H1 (cell line): Measurements from ENCODE around the gene TCHP. TPM values are rescaled to one million over a fixed set of nuclear protein-coding genes. Genes with fewer than 3 reads are reported as not detected.

Experiments
- CTCF ChIA-PET: fragments of 300-600 bp; sonication (Branson Sonifier 250); formaldehyde crosslinking; loops from one replicate; lab custom pipeline; 2021; ENCODE audit not compliant: partially characterized antibody; lab: Charles Lee
- POLR2A ChIA-PET: fragments of 300-600 bp; sonication (Branson Sonifier 250); formaldehyde crosslinking; loops from one replicate; lab custom pipeline; 2021; ENCODE audit warnings: inconsistent platforms; ENCODE audit not compliant: partially characterized antibody; lab: Charles Lee
- DNase-seq, 2 experiments: peaks; one replicate each; pipeline versions ENCODE4 v3.0.0 to v3.0.0-alpha.2; 2010 to 2022; ENCODE audit warnings: low spot score in 2 of 2, low read depth in 1 of 2, mixed read lengths in 1 of 2
- FAIRE-seq: peaks from 2 replicates; lab custom pipeline; 2011; peaks lifted over from hg19 to GRCh38; lab: Jason Lieb, UNC
- H2AFZ ChIP-seq: 2 replicates; pipeline ENCODE4 v1.8.1; 2012; ENCODE audit warnings: low read length, inconsistent platforms
- H2AK5ac ChIP-seq: 2 replicates; pipeline ENCODE4 v1.6.1; 2013; ENCODE audit warnings: low read depth, low read length
- H2BK120ac ChIP-seq: replicated peaks from 2 replicates; pipeline ENCODE3; 2013; ENCODE audit warnings: low read depth, low read length, inconsistent platforms
- H2BK12ac ChIP-seq: 2 replicates; pipeline ENCODE4 v1.6.1; 2013; ENCODE audit warnings: low read depth, low read length
- H2BK15ac ChIP-seq: 2 replicates; pipeline ENCODE4 v1.6.1; 2013; ENCODE audit warnings: low read length
- H2BK20ac ChIP-seq: 2 replicates; pipeline ENCODE4 v1.6.1; 2013; ENCODE audit warnings: low read length
- H2BK5ac ChIP-seq: 2 replicates; pipeline ENCODE4 v1.6.1; 2013; ENCODE audit warnings: low read depth, low read length
- H3K14ac ChIP-seq: 2 replicates; pipeline ENCODE4 v1.6.1; 2013; ENCODE audit warnings: inconsistent platforms; ENCODE audit not compliant: insufficient read length
- H3K18ac ChIP-seq: 2 replicates; pipeline ENCODE4 v1.6.1; 2013; ENCODE audit warnings: low read length; ENCODE audit errors: extremely low read depth
- H3K23ac ChIP-seq: 2 replicates; pipeline ENCODE4 v1.6.1; 2013; ENCODE audit warnings: inconsistent platforms; ENCODE audit not compliant: insufficient read length
- H3K23me2 ChIP-seq: 2 replicates; pipeline ENCODE4 v1.6.1; 2013; ENCODE audit warnings: low read depth, low read length
- H3K27ac ChIP-seq: 2 replicates; pipeline ENCODE4 v1.6.1; 2011; ENCODE audit warnings: low read depth, low read length, inconsistent platforms
- H3K27me3 ChIP-seq, 4 experiments: replicated peaks in 1 of 4; 1 replicate in 1 of 4; 2 replicates in 3 of 4; pipeline versions ENCODE4 v1.6.1 to v1.8.1; 2011 to 2013; ENCODE audit warnings: low read length in 3 of 4, mild to moderate bottlenecking in 3 of 4, inconsistent platforms in 2 of 4, mixed read lengths in 2 of 4, moderate library complexity in 1 of 4; ENCODE audit not compliant: control insufficient read depth in 3 of 4, insufficient read depth in 3 of 4; ENCODE audit errors: extremely low read depth in 1 of 4
- H3K36me3 ChIP-seq, 4 experiments: 2 replicates each; pipeline versions ENCODE4 v1.6.1 to v1.8.1; 2011 to 2013; ENCODE audit warnings: mild to moderate bottlenecking in 4 of 4, low read length in 3 of 4, moderate library complexity in 2 of 4, control low read depth in 1 of 4, inconsistent platforms in 1 of 4; ENCODE audit not compliant: insufficient read depth in 4 of 4, control insufficient read depth in 2 of 4
- H3K4ac ChIP-seq: replicated peaks from 2 replicates; pipeline ENCODE3; 2013; ENCODE audit warnings: low read length, low read depth, mixed read lengths, inconsistent platforms; ENCODE audit not compliant: insufficient read length
- H3K4me1 ChIP-seq, 4 experiments: replicated peaks in 1 of 4; 1 replicate in 1 of 4; 2 replicates in 3 of 4; pipeline versions ENCODE4 v1.6.1 to v1.8.1; 2011 to 2013; ENCODE audit warnings: low read length in 3 of 4, inconsistent platforms in 2 of 4, mixed read lengths in 1 of 4; ENCODE audit not compliant: insufficient read depth in 4 of 4, control insufficient read depth in 3 of 4
- H3K4me2 ChIP-seq, 2 experiments: 2 replicates each; pipeline versions ENCODE4 v1.6.1 to v1.8.1; 2011 to 2013; ENCODE audit warnings: low read depth in 2 of 2, low read length in 2 of 2, control low read depth in 1 of 2, inconsistent platforms in 1 of 2, mild to moderate bottlenecking in 1 of 2; ENCODE audit not compliant: insufficient read depth in 1 of 2
- H3K4me3 ChIP-seq, 4 experiments: fragments of 200-600, 300-600 bp in 1 of 4; sonication (generic), shearing (Covaris generic), sonication (Bioruptor Twin) in 1 of 4; 2 replicates each; pipeline versions ENCODE4 v1.5.1 to v1.8.1; 2011 to 2016; ENCODE audit warnings: low read length in 4 of 4, low read depth in 3 of 4, control low read depth in 2 of 4, inconsistent platforms in 2 of 4, mild to moderate bottlenecking in 2 of 4, mixed read lengths in 1 of 4, moderate library complexity in 1 of 4; ENCODE audit not compliant: insufficient read depth in 2 of 4; ENCODE audit errors: extremely low read depth in 1 of 4
- H3K56ac ChIP-seq: replicated peaks from 2 replicates; pipeline ENCODE3; 2013; ENCODE audit warnings: low read depth, mild to moderate bottlenecking, mixed read lengths, low read length, inconsistent platforms; ENCODE audit not compliant: insufficient read length
- H3K79me1 ChIP-seq: 2 replicates; pipeline ENCODE4 v1.6.1; 2013; ENCODE audit warnings: low read depth, low read length, control low read depth
- H3K79me2 ChIP-seq, 2 experiments: 2 replicates each; pipeline versions ENCODE4 v1.6.1 to v1.8.1; 2012 to 2013; ENCODE audit warnings: low read length in 2 of 2, mild to moderate bottlenecking in 2 of 2, inconsistent platforms in 1 of 2; ENCODE audit not compliant: insufficient read depth in 2 of 2, control insufficient read depth in 1 of 2
- H3K9ac ChIP-seq, 4 experiments: replicated peaks in 1 of 4; 1 replicate in 1 of 4; 2 replicates in 3 of 4; pipeline versions ENCODE4 v1.6.1 to v1.8.1; 2011 to 2013; ENCODE audit warnings: low read depth in 3 of 4, low read length in 3 of 4, control low read depth in 2 of 4, mild to moderate bottlenecking in 2 of 4, moderate library complexity in 2 of 4, inconsistent platforms in 1 of 4; ENCODE audit errors: extremely low read depth in 1 of 4
- H3K9me3 ChIP-seq, 2 experiments: 2 replicates each; pipeline versions ENCODE4 v1.6.1 to v1.8.1; 2012 to 2013; ENCODE audit warnings: mild to moderate bottlenecking in 2 of 2, moderate library complexity in 2 of 2, control low read depth in 1 of 2, inconsistent platforms in 1 of 2, low read depth in 1 of 2, low read length in 1 of 2, mixed read lengths in 1 of 2; ENCODE audit not compliant: insufficient read depth in 2 of 2
- H4K20me1 ChIP-seq, 2 experiments: replicated peaks in 1 of 2; 2 replicates each; pipeline versions ENCODE3 to v1.8.1; 2011 to 2013; ENCODE audit warnings: inconsistent platforms in 2 of 2, low read length in 2 of 2, mild to moderate bottlenecking in 1 of 2; ENCODE audit not compliant: insufficient read depth in 2 of 2, control insufficient read depth in 1 of 2
- H4K5ac ChIP-seq: 2 replicates; pipeline ENCODE4 v1.6.1; 2013; ENCODE audit warnings: low read length, low read depth, mixed read lengths, inconsistent platforms; ENCODE audit not compliant: insufficient read length
- H4K8ac ChIP-seq: 2 replicates; pipeline ENCODE4 v1.8.0; 2013; ENCODE audit warnings: mild to moderate bottlenecking, moderate library complexity, low read length, inconsistent platforms; ENCODE audit not compliant: insufficient read depth; ENCODE audit errors: extremely low read depth
- H4K91ac ChIP-seq: replicated peaks from 2 replicates; pipeline ENCODE3; 2013; ENCODE audit warnings: low read length, mixed read lengths, inconsistent platforms; ENCODE audit not compliant: insufficient read length
- RXRA ChIP-seq: IDR thresholded peaks from 2 replicates; pipeline ENCODE4 v1.6.1; 2011; ENCODE audit warnings: low read depth, mild to moderate bottlenecking, low read length, moderate library complexity; ENCODE audit not compliant: insufficient read depth
- WGBS, 2 experiments: shearing (Covaris generic) in 1 of 2; methylation state at CpG; one replicate each; pipeline versions ENCODE4 v1.1.6 to v1.1.7; 2013 to 2015; ENCODE audit warnings: low lambda C conversion rate in 2 of 2, mixed read lengths in 2 of 2, inconsistent platforms in 1 of 2, low coverage in 1 of 2, missing lambda C conversion rate in 1 of 2; ENCODE audit not compliant: insufficient replicate concordance in 2 of 2, insufficient coverage in 1 of 2, insufficient read length in 1 of 2; ENCODE audit errors: extremely low coverage in 1 of 2, missing lambda C conversion rate in 1 of 2; 5-methylcytosine and 5-hydroxymethylcytosine counted together
- polyA plus RNA-seq, 7 experiments: library from polyadenylated mRNA; depleted of rRNA in 3 of 7; stranded (reverse) in 5 of 7; unstranded in 2 of 7; fragments of >200 nt in 5 of 7; fragments of 200-250 nt in 2 of 7; gene quantifications; 1 replicate in 5 of 7; 2 replicates in 1 of 7; 4 replicates in 1 of 7; pipeline versions ENCODE4 v1.2.1 to v1.2.3, GENCODE V29; 2011 to 2013; ENCODE audit warnings: missing spikeins in 2 of 7, mixed read lengths in 2 of 7
- total RNA-seq: library from RNA; stranded (reverse); fragmentation: NEBNext Ultra II Directional; extraction: Animal tissue kit (Norgen Biotek cat#: 25700); gene quantifications from 2 replicates; pipeline ENCODE4 v1.2.1, GENCODE V29; 2021

The TCHP gene
- total and polyA plus RNA-seq, 2 of the 8 experiments (the other 6 are each of a cell fraction or from before 2014, with no cell fraction given) = 2.8 to 4.5 TPM

DNA sequence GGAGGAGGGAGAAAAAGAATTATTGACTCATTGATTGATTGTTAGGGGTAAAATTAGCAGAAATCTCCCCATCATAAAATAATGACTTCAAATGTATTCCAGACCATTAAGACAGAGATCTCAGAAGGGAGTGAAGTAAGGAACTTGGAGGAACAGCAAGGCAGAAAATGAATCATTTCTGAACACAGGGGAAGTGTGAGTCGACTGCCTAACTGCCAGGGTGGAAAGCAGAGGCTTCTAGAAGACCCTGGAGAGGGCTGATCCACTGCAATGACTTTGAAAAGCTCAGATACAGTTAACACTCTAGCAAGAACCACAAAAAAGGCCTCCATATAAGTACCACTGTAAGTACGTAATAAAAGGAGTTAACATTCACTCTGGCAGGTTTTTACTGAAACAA is 29.4 kb upstream of the TCHP start:
- H2BK5ac ChIP-seq = no peak overlapping the region
- ChIA-PET POLR2A (interaction anchor here (1.0 kb wide), 1 partner anchor 18 kb away, joined by 3 read pairs; no protein-coding TSS in a partner anchor), CTCF (interaction anchor here (1.1 to 5.0 kb wide), 5 partner anchors 11 to 25 kb away, joined by 3 to 27 read pairs (median 7); no protein-coding TSS in a partner anchor)
- H2AK5ac ChIP-seq = no peak overlapping the region
- no peak overlapping the region for H3K4me2 ChIP-seq
- H2BK15ac ChIP-seq = no peak overlapping the region
- no peak overlapping the region for H2AFZ ChIP-seq
- H3K36me3 ChIP-seq = no peaks in the 10 kb centered on the region
- WGBS, 2 experiments = 78% methylated on average over 2 of the region's 2 CpGs; no CpG with 5 or more reads in 1 of the 2 experiments
- DNase-seq (no peak), FAIRE-seq (no peak)
- no peaks in the 10 kb centered on the region for H3K4me1 ChIP-seq
- H2BK12ac ChIP-seq = no peak overlapping the region
- no peak overlapping the region for H3K27ac ChIP-seq
- H3K23me2 ChIP-seq = no peaks in the 10 kb centered on the region
- H4K5ac ChIP-seq = no peak overlapping the region
- H4K20me1 ChIP-seq = peaks cover 3 to 5% of the 10 kb centered on the region in 2 experiments
- no peak overlapping the region for H2BK120ac ChIP-seq
- H3K79me1 ChIP-seq = peaks cover 7% of the 10 kb centered on the region; the same call in 1 of the 2 replicates
- no peak overlapping the region for H3K14ac ChIP-seq
- no peaks in the 10 kb centered on the region for H3K27me3 ChIP-seq
- no peak overlapping the region for H4K8ac ChIP-seq
- H3K9ac ChIP-seq = no peak overlapping the region
- no peak overlapping the region for H3K23ac ChIP-seq
- no peak overlapping the region for H4K91ac ChIP-seq
- H3K79me2 ChIP-seq = peaks cover 0 to 13% of the 10 kb centered on the region in 2 experiments; a peak in 2 of 4 replicates
- H3K56ac ChIP-seq = no peak overlapping the region
- no peak overlapping the region for H3K4ac ChIP-seq
- H3K9me3 ChIP-seq = no peaks in the 10 kb centered on the region
- H3K18ac ChIP-seq = no peak overlapping the region
- no peak overlapping the region for H2BK20ac ChIP-seq
- H3K4me3 ChIP-seq = no peak overlapping the region
- no peak for TF ChIP-seq RXRA
